ENCODE measurements around the gene NOTCH2. TPM values are rescaled to one million over a fixed set of nuclear protein-coding genes. Genes with fewer than 3 reads are reported as not detected.

Gene NOTCH2
- total and polyA plus RNA-seq, 8 donors: 69.1 to 129 (median 82.2) TPM

GRCh38 chr1:119896303-119896702 lies 173.2 kb downstream of the NOTCH2 start, which contains the start of gene ADAM30:
Gene ADAM30, minus strand, starts transcription at chr1:119896515. Its CDS starts 179 bp downstream, at chr1:119896336.
- TF ChIP-seq CTCF (IDR thresholded peaks at IDR 0.05): no peak
- H3K36me3 ChIP-seq: no peaks in the 10 kb centered on the region
- H3K9me3 ChIP-seq: no peaks in the 10 kb centered on the region
- no peak within 1 kb of the TSS for H3K27ac ChIP-seq
- ATAC-seq (no peak), DNase-seq (no peak)
- intact Hi-C loops (cut with DNase I): no loop called here
- peaks cover 0 to 13% of the 10 kb centered on the region in 2 donors for H3K27me3 ChIP-seq
- no peak within 1 kb of the TSS for H3K4me3 ChIP-seq
- no peaks in the 10 kb centered on the region for H3K4me1 ChIP-seq

- H3K4me3 ChIP-seq: no peak overlapping the region
- no peaks in the 10 kb centered on the region for H3K4me1 ChIP-seq
- no peak overlapping the region for H3K27ac ChIP-seq
- TF ChIP-seq CTCF (IDR thresholded peaks at IDR 0.05): no peak
- DNase-seq (no peak), ATAC-seq (no peak)
- H3K36me3 ChIP-seq: no peaks in the 10 kb centered on the region
- peaks cover 0 to 13% of the 10 kb centered on the region in 2 donors for H3K27me3 ChIP-seq
- intact Hi-C loops (cut with DNase I): no loop called here
- H3K9me3 ChIP-seq: no peaks in the 10 kb centered on the region
Observed at GRCh38 chr1:119895102-119895501, 174.4 kb downstream of the NOTCH2 start.

- ATAC-seq (no peak), DNase-seq (no peak)
- intact Hi-C loops (cut with DNase I): no loop called here
Observed at GRCh38 chr1:119893827-119894700, 175.4 kb downstream of the NOTCH2 start.

GRCh38 chr1:119893238-119893791 lies 176.1 kb downstream of the NOTCH2 start:
- no peak for TF ChIP-seq CTCF (IDR thresholded peaks at IDR 0.05)
- DNase-seq (no peak), ATAC-seq (no peak)
- Histone ChIP-seq H3K4me3 (no peak overlapping the region), H3K27me3 (peaks cover 0 to 13% of the 10 kb centered on the region in 2 donors), H3K27ac (no peak overlapping the region), H3K36me3 (no peaks in the 10 kb centered on the region), H3K4me1 (no peaks in the 10 kb centered on the region), H3K9me3 (peaks cover 0 to 5% of the 10 kb centered on the region in 2 donors)
- intact Hi-C loops (cut with DNase I): no loop called here

More at GRCh38 chr1:119893827-119894700, 175.4 kb downstream of the NOTCH2 start:
- no peak for TF ChIP-seq CTCF (IDR thresholded peaks at IDR 0.05)
- no peaks in the 10 kb centered on the region for H3K4me1 ChIP-seq
- no peak overlapping the region for H3K27ac ChIP-seq
- H3K4me3 ChIP-seq: no peak overlapping the region
- H3K27me3 ChIP-seq: peaks cover 0 to 13% of the 10 kb centered on the region in 2 donors
- no peaks in the 10 kb centered on the region for H3K9me3 ChIP-seq
- H3K36me3 ChIP-seq: no peaks in the 10 kb centered on the region

- ATAC-seq (no peak), DNase-seq (no peak)
- no peak overlapping the region for H3K27ac ChIP-seq
- H3K4me3 ChIP-seq: no peak overlapping the region
- TF ChIP-seq CTCF (IDR thresholded peaks at IDR 0.05): no peak
- no peaks in the 10 kb centered on the region for H3K36me3 ChIP-seq
- intact Hi-C loops (cut with DNase I): no loop called here
- no peaks in the 10 kb centered on the region for H3K4me1 ChIP-seq
- H3K27me3 ChIP-seq: peaks cover 0 to 11% of the 10 kb centered on the region in 2 donors
- H3K9me3 ChIP-seq: peaks cover 0 to 7% of the 10 kb centered on the region in 2 donors
Observed at GRCh38 chr1:119891386-119891785, 178.1 kb downstream of the NOTCH2 start.

All from left lung (tissue), 10 donors.